OCI-LY7 (cell line): ENCODE results near the gene AHSP. TPM values are rescaled to one million over a fixed set of nuclear protein-coding genes. Genes with fewer than 3 reads are reported as not detected.

Source experiments
- BruUV-seq: library from RNA; stranded (reverse); fragments of 400-500 nt; replicated peaks from 2 replicates; lab custom pipeline; 2021; lab: Mats Ljungman, UMichigan
- CTCF ChIA-PET: fragments of 300-600 bp; sonication (Branson Sonifier 250); formaldehyde crosslinking; loops from one replicate; lab custom pipeline; 2022; ENCODE audit warnings: antibody characterized with exemption; ENCODE audit not compliant: unreplicated experiment; lab: Charles Lee
- POLR2A ChIA-PET: fragments of 300-600 bp; sonication (Branson Sonifier 250); formaldehyde crosslinking; loops from one replicate; lab custom pipeline; 2022; ENCODE audit warnings: antibody characterized with exemption; lab: Charles Lee
- DNase-seq: peaks from one replicate; pipeline ENCODE4 v3.0.0-alpha.2; 2015; ENCODE audit warnings: low spot score
- H2AFZ ChIP-seq: fragments of 200-600 bp; sonication (generic), shearing (Covaris generic); 2 replicates; pipeline ENCODE4 v1.6.1; 2014; ENCODE audit warnings: mild to moderate bottlenecking, antibody characterized with exemption, low read length, moderate library complexity
- H3K27ac ChIP-seq: fragments of 200-600 bp; sonication (generic); 2 replicates; pipeline ENCODE4 v1.5.1; 2014; ENCODE audit warnings: mixed run types, low read depth, mild to moderate bottlenecking, moderate library complexity, low read length, inconsistent platforms; ENCODE audit not compliant: poor library complexity, severe bottlenecking
- H3K36me3 ChIP-seq: fragments of 200-600 bp; sonication (generic); 2 replicates; pipeline ENCODE4 v1.6.1; 2014; ENCODE audit warnings: mild to moderate bottlenecking, antibody characterized with exemption, low read length, moderate library complexity, mixed read lengths; ENCODE audit not compliant: insufficient read depth
- H3K4me1 ChIP-seq: fragments of 200-600 bp; sonication (generic); 2 replicates; pipeline ENCODE4 v1.5.1; 2014; ENCODE audit warnings: mild to moderate bottlenecking, low read length; ENCODE audit not compliant: insufficient read depth, poor library complexity, severe bottlenecking
- H3K4me2 ChIP-seq: fragments of 200-600 bp; sonication (generic); 2 replicates; pipeline ENCODE4 v1.6.1; 2014; ENCODE audit warnings: mild to moderate bottlenecking, low read length
- H3K4me3 ChIP-seq: fragments of 200-600 bp; sonication (generic); 2 replicates; pipeline ENCODE4 v1.5.1; 2014; ENCODE audit warnings: mild to moderate bottlenecking, low read depth, low read length; ENCODE audit not compliant: poor library complexity, severe bottlenecking
- H3K79me2 ChIP-seq: fragments of 200-600 bp; sonication (generic); 2 replicates; pipeline ENCODE4 v1.6.1; 2016; ENCODE audit warnings: low read depth, mild to moderate bottlenecking, low read length, moderate library complexity, mixed read lengths; ENCODE audit not compliant: insufficient read depth
- H3K9me2 ChIP-seq: fragments of 200-600 bp; sonication (generic); 2 replicates; pipeline ENCODE4 v1.6.1; 2016; ENCODE audit warnings: mild to moderate bottlenecking, low read length, mixed read lengths; ENCODE audit not compliant: insufficient read depth
- H3K9me3 ChIP-seq: fragments of 200-600 bp; sonication (generic); 2 replicates; pipeline ENCODE4 v1.6.1; 2014; ENCODE audit warnings: mild to moderate bottlenecking, mixed run types, low read length, mixed read lengths
- H4K20me1 ChIP-seq: fragments of 200-600 bp; sonication (generic); 2 replicates; pipeline ENCODE4 v1.6.1; 2014; ENCODE audit warnings: mild to moderate bottlenecking, antibody characterized with exemption, low read length, moderate library complexity, mixed read lengths; ENCODE audit not compliant: insufficient read depth
- EZH2phosphoT487 ChIP-seq: fragments of 200-600 bp; sonication (generic); IDR thresholded peaks from 2 replicates; pipeline ENCODE4 v1.6.1; 2018; ENCODE audit warnings: low read depth, borderline replicate concordance, mild to moderate bottlenecking, mixed run types, antibody characterized with exemption, low read length, moderate library complexity, mixed read lengths
- intact Hi-C: fragments of 100-400 bp; cut with micrococcal nuclease; formaldehyde crosslinking; loops from one replicate; pipeline ENCODE4 v1.10.0; 2022; ENCODE audit not compliant: unreplicated experiment
- total RNA-seq, 2 experiments: library from RNA; depleted of rRNA in 1 of 2; stranded (reverse); fragments of >200 nt in 1 of 2; shearing (Covaris generic) in 1 of 2; gene quantifications; 2 replicates each; pipeline ENCODE4 v1.2.3, GENCODE V29; 2014 to 2022
- TF ChIP-seq, protein P1 (sequence below): fragments of 200-600 bp; sonication (generic); conservative IDR thresholded peaks from 2 replicates; pipeline ENCODE4 v1.5.1; 2014; ENCODE audit warnings: mild to moderate bottlenecking, antibody characterized with exemption, low read length, moderate library complexity, mixed read lengths

The AHSP gene
- total RNA-seq, 2 experiments from 2014 or later = not detected

DNA sequence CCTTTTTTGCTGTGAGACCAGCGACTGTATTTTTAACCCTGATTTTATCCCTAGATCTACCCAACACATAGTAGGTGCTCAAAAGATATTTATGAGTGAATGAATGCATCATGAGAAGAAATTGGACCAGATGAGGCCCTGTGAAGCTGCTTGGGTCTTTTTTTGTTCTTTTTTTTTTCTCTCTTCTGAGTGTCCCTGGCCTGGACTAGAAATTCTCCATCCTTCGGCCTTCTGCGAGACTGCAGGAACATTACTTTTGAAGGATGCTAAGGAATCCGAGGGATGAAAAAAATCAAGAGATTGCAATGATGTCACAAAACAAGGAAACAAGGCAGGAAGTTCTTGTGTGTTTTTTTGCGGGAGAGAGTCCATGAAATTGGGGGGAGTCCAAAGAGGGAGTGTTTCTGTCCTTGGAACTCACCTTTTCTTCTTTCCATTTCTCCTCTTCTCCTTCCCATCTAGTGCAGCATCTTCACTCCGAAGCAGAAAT is 18.9 kb upstream of the AHSP start:
- Histone ChIP-seq H3K36me3 (no peaks in the 10 kb centered on the region), H3K27ac (peak overlapping the region; percentile 21), H3K9me3 (no peaks in the 10 kb centered on the region), H3K4me1 (peaks cover 25% of the 10 kb centered on the region), H3K9me2 (no peaks in the 10 kb centered on the region), H3K4me2 (peak overlapping the region; percentile 89), H3K4me3 (peak overlapping the region; percentile 77), H4K20me1 (no peaks in the 10 kb centered on the region), H2AFZ (peak overlapping the region; percentile 98), H3K79me2 (no peaks in the 10 kb centered on the region)
- TF ChIP-seq, protein P1, sequence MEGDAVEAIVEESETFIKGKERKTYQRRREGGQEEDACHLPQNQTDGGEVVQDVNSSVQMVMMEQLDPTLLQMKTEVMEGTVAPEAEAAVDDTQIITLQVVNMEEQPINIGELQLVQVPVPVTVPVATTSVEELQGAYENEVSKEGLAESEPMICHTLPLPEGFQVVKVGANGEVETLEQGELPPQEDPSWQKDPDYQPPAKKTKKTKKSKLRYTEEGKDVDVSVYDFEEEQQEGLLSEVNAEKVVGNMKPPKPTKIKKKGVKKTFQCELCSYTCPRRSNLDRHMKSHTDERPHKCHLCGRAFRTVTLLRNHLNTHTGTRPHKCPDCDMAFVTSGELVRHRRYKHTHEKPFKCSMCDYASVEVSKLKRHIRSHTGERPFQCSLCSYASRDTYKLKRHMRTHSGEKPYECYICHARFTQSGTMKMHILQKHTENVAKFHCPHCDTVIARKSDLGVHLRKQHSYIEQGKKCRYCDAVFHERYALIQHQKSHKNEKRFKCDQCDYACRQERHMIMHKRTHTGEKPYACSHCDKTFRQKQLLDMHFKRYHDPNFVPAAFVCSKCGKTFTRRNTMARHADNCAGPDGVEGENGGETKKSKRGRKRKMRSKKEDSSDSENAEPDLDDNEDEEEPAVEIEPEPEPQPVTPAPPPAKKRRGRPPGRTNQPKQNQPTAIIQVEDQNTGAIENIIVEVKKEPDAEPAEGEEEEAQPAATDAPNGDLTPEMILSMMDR = no peak
- intact Hi-C loops = loop anchor here (5.0 kb wide), 1 partner anchor 189 kb away; no protein-coding TSS in a partner anchor
- TSS peak; percentile 92 for BruUV-seq
- no peak for DNase-seq
- POLR2A ChIA-PET = interaction anchor here (0.6 kb wide), 1 partner anchor 409 kb away, joined by 4 read pairs; no protein-coding TSS in a partner anchor
- CTCF ChIA-PET = no interaction called here

DNA sequence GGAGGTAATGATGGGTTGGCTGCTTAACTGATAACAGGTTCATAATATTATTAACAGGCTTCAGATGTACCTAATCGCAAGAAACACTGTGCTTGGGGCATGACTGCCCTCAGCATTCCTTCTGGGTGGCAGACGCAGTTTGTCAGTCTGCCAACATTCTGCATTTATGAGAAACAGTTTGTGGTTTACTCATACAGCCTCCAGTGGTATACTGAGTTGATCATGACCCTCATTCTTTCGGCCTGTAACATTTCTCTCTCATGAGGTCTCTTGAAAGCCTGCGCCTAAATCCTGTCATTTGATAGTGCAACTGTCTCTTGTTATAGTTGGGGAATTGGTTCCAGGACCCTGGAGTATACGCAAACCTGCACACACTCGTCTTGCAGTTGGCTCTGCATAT is 14.6 kb upstream of the AHSP start:
- ChIA-PET CTCF (no interaction called here), POLR2A (no interaction called here)
- Histone ChIP-seq H3K79me2 (no peaks in the 10 kb centered on the region), H3K4me2 (no peak overlapping the region), H4K20me1 (no peaks in the 10 kb centered on the region), H3K27ac (no peak overlapping the region), H3K4me1 (peaks cover 9% of the 10 kb centered on the region), H3K9me2 (no peaks in the 10 kb centered on the region), H3K36me3 (no peaks in the 10 kb centered on the region), H3K9me3 (no peaks in the 10 kb centered on the region), H3K4me3 (no peak overlapping the region), H2AFZ (no peak overlapping the region)
- BruUV-seq = no TSS peak
- intact Hi-C loops = no loop called here
- no peak for DNase-seq
- TF ChIP-seq, protein P1 = no peak
- TF ChIP-seq EZH2phosphoT487 = no peak

DNA sequence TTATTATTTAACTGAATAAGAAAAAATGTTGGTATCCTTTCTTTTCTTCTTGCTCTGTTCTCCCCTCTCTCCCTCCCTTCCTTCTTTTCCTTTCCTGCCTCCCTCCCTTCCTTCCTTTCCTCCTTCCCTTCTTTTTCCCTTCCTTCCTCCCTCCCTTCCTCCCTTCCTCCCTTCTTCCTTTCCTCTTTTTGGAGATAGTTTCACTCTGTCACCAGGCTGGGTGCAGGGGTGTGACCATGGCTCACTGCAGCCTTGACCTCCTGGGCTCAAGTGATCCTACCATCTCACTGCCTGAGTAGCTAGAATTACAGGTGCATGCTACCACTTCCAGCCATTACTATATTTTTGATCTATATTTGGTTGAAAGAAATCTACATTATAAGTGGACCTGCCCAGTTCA is 13.8 kb upstream of the AHSP start:
- peaks cover 5% of the 10 kb centered on the region for H3K4me1 ChIP-seq
- no peaks in the 10 kb centered on the region for H4K20me1 ChIP-seq
- no peak overlapping the region for H3K27ac ChIP-seq
- H3K4me3 ChIP-seq = no peak overlapping the region
- no peaks in the 10 kb centered on the region for H3K9me2 ChIP-seq
- no peaks in the 10 kb centered on the region for H3K79me2 ChIP-seq
- no peak overlapping the region for H3K4me2 ChIP-seq
- no peak for DNase-seq
- H3K36me3 ChIP-seq = no peaks in the 10 kb centered on the region
- POLR2A ChIA-PET = interaction anchor here (0.7 kb wide), 1 partner anchor 312 kb away, joined by 5 read pairs; no protein-coding TSS in a partner anchor
- CTCF ChIA-PET = no interaction called here
- no TSS peak for BruUV-seq
- intact Hi-C loops = no loop called here
- H2AFZ ChIP-seq = no peak overlapping the region
- no peak for TF ChIP-seq EZH2phosphoT487
- TF ChIP-seq, protein P1 = no peak
- H3K9me3 ChIP-seq = no peaks in the 10 kb centered on the region
